ENCODE measurements around the gene SPDYE18. TPM values are rescaled to one million over a fixed set of nuclear protein-coding genes. Genes with fewer than 3 reads are reported as not detected.
"Not testable (repeated sequence)": the region's sequence is repeated elsewhere in the genome, so short reads cannot be mapped to it uniquely, and the experiment has no call there.

The SPDYE18 gene
- total and polyA plus RNA-seq, 8 donors: 0.31 to 0.87 (median 0.49) TPM; not detected in 1

- H3K27me3 ChIP-seq; ATAC-seq; intact Hi-C loops (cut with DNase I); H3K36me3 ChIP-seq; DNase-seq; H3K9me3 ChIP-seq; FAIRE-seq; H3K27ac ChIP-seq; H3K4me3 ChIP-seq; H3K4me1 ChIP-seq: not testable (repeated sequence)
- WGBS, 2 donors: 98 to 100% methylated on average over 3 to 5 of the region's 6 CpGs
These were observed 12.5 kb upstream of the SPDYE18 start for GRCh38 chr7:77074786-77075396.

GRCh38 chr7:77071108-77071507, 8.8 kb upstream of the SPDYE18 start:
- H3K27me3 ChIP-seq; intact Hi-C loops (cut with DNase I); DNase-seq; FAIRE-seq; H3K4me1 ChIP-seq; ATAC-seq; H3K36me3 ChIP-seq; H3K4me3 ChIP-seq; H3K27ac ChIP-seq; H3K9me3 ChIP-seq: not testable (repeated sequence)
- 97 to 98% methylated on average over 5 to 6 of the region's 6 CpGs for WGBS, 2 donors

- H3K36me3 ChIP-seq; H3K4me3 ChIP-seq; H3K27me3 ChIP-seq; H3K9me3 ChIP-seq; DNase-seq; FAIRE-seq; H3K27ac ChIP-seq; ATAC-seq; H3K4me1 ChIP-seq; intact Hi-C loops (cut with DNase I): not testable (repeated sequence)
- whole genome bisulfite sequencing, 2 donors: 83 to 90% methylated on average over 7 of the region's 7 CpGs
These were observed 3.5 kb upstream of the SPDYE18 start for GRCh38 chr7:77065869-77066268.

DNA sequence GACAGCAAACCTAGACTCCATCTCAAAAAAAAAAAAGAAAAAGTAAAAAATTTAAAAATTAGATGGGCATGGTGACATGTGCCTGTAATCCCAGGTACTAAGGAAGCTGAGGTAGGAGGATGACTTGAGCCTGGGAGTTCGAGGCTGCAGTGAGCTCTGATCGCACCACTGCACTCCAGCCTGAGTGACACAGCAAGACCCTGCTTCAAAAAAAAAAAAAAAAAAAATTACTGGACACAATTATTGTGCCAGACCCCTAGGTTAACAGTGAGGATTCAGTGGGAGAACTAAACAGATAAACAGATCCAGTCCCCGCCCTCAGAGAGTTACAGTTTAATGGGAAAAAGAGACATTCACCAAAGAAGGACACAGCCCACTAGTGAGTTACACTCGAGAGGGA, 1.4 kb upstream of the SPDYE18 start:
- H3K27ac ChIP-seq; DNase-seq; H3K9me3 ChIP-seq; ATAC-seq; intact Hi-C loops (cut with DNase I); H3K4me3 ChIP-seq; H3K4me1 ChIP-seq; FAIRE-seq; H3K27me3 ChIP-seq; H3K36me3 ChIP-seq: not testable (repeated sequence)
- 97 to 98% methylated on average over 3 of the region's 4 CpGs for WGBS, 2 donors

DNA sequence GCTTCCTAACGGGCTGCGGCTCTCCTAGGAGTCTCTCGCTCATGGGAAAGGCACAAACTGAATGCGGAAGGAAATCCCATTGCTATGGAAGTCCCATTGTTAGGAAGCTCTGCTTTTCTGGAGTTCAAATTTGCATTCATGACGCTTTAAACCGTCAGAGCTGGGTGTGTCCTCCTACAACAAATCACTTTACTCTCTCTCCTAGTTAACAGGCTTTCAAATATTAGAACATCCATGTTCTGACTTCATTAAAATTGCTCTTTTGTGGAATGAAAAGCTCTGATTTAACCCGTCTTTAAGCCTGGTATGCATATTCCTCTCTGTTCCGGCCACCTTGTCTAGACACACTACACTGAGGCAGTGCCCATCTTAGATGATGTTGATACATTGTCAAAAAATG, 30.1 kb downstream of the SPDYE18 start, which contains the start of gene SPDYE17:
TSS of gene SPDYE17 (minus strand) at position 101 of the 400 bp plus-strand sequence. CDS start 1,791 bp downstream, outside the sequence.
- H3K36me3 ChIP-seq; H3K27ac ChIP-seq; FAIRE-seq; DNase-seq; H3K4me3 ChIP-seq; intact Hi-C loops (cut with DNase I); ATAC-seq; H3K4me1 ChIP-seq; H3K27me3 ChIP-seq; H3K9me3 ChIP-seq: not testable (repeated sequence)
- WGBS, 2 donors: 90 to 95% methylated on average over 2 to 8 of the region's 8 CpGs

DNA sequence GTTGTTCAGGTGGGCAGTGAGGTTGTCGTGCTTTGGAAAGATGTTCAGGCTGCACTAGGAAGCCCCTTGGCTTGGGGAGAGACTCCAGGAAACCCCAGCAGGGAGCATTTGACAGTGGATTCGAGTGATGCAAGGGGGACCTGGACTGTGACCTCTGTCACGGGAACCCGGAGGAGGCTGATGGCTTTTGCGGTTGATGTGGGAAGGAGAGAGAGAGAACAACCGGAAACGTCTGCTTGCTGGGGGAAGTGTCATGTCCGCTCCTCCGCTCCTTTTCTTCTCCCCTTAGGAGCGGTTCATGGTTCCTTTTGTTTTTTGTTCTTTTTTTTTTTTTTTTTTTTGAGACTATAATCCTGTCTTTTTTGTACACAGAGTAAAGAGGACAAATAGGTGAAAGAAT, 36.0 kb downstream of the SPDYE18 start:
- H3K4me3 ChIP-seq; H3K9me3 ChIP-seq; H3K36me3 ChIP-seq; intact Hi-C loops (cut with DNase I); FAIRE-seq; H3K27ac ChIP-seq; DNase-seq; ATAC-seq; H3K27me3 ChIP-seq; H3K4me1 ChIP-seq: not testable (repeated sequence)
- WGBS, 2 donors: 97 to 99% methylated on average over 7 of the region's 10 CpGs

GRCh38 chr7:77010074-77010680, 52.2 kb downstream of the SPDYE18 start:
- H3K4me3 ChIP-seq; DNase-seq; FAIRE-seq; H3K36me3 ChIP-seq; H3K9me3 ChIP-seq; H3K27me3 ChIP-seq; intact Hi-C loops (cut with DNase I); H3K4me1 ChIP-seq; H3K27ac ChIP-seq: not testable (repeated sequence)
- 90 to 95% methylated on average over 8 to 11 of the region's 16 CpGs for WGBS, 2 donors
- peak in 2 of 4 donors; percentile 21 to 31 for ATAC-seq

- peak in 5 of 6 donors; percentile 44 to 71 (median 59) for DNase-seq
- H3K36me3 ChIP-seq; H3K27me3 ChIP-seq; H3K9me3 ChIP-seq; FAIRE-seq; intact Hi-C loops (cut with DNase I); H3K4me3 ChIP-seq; H3K4me1 ChIP-seq: not testable (repeated sequence)
- ATAC-seq: peak in 3 of 4 donors; percentile 66 to 84 (median 82)
- H3K27ac ChIP-seq: peak overlapping the region in 1 of 4 donors; percentile 23
- WGBS, 2 donors: 67% methylated on average over 10 of the region's 10 CpGs
These were observed 54.4 kb downstream of the SPDYE18 start for GRCh38 chr7:77008000-77008399.

- intact Hi-C loops (cut with DNase I); H3K9me3 ChIP-seq; H3K36me3 ChIP-seq; H3K4me3 ChIP-seq; FAIRE-seq; H3K4me1 ChIP-seq; H3K27ac ChIP-seq; H3K27me3 ChIP-seq: not testable (repeated sequence)
- 87 to 92% methylated on average over 9 to 16 of the region's 22 CpGs for WGBS, 2 donors
- ATAC-seq (peak; percentile 50 to 82 (median 58)), DNase-seq (peak in 1 of 6 donors; percentile 57)
These were observed 55.9 kb downstream of the SPDYE18 start for GRCh38 chr7:77006127-77007110.

- H3K9me3 ChIP-seq; intact Hi-C loops (cut with DNase I); H3K4me3 ChIP-seq; H3K27ac ChIP-seq; H3K4me1 ChIP-seq; H3K36me3 ChIP-seq; H3K27me3 ChIP-seq; FAIRE-seq; ATAC-seq: not testable (repeated sequence)
- peak in 1 of 6 donors; percentile 62 for DNase-seq
- 90 to 92% methylated on average over 16 to 22 of the region's 27 CpGs for WGBS, 2 donors
These were observed 56.8 kb downstream of the SPDYE18 start for GRCh38 chr7:77005461-77006057.

GRCh38 chr7:77004151-77004550, 58.2 kb downstream of the SPDYE18 start:
- DNase-seq; FAIRE-seq; ATAC-seq; H3K4me1 ChIP-seq; intact Hi-C loops (cut with DNase I); H3K27me3 ChIP-seq; H3K36me3 ChIP-seq; H3K27ac ChIP-seq; H3K4me3 ChIP-seq; H3K9me3 ChIP-seq: not testable (repeated sequence)
- 93 to 95% methylated on average over 11 to 12 of the region's 18 CpGs for WGBS, 2 donors

Measured in pancreas (tissue), 10 donors.